ENCODE measurements around the gene ROCK2.

ROCK2 gene

GRCh38 chr2:11280713-11281112, 63.7 kb downstream of the ROCK2 start:
- TF ChIP-seq, protein P1, sequence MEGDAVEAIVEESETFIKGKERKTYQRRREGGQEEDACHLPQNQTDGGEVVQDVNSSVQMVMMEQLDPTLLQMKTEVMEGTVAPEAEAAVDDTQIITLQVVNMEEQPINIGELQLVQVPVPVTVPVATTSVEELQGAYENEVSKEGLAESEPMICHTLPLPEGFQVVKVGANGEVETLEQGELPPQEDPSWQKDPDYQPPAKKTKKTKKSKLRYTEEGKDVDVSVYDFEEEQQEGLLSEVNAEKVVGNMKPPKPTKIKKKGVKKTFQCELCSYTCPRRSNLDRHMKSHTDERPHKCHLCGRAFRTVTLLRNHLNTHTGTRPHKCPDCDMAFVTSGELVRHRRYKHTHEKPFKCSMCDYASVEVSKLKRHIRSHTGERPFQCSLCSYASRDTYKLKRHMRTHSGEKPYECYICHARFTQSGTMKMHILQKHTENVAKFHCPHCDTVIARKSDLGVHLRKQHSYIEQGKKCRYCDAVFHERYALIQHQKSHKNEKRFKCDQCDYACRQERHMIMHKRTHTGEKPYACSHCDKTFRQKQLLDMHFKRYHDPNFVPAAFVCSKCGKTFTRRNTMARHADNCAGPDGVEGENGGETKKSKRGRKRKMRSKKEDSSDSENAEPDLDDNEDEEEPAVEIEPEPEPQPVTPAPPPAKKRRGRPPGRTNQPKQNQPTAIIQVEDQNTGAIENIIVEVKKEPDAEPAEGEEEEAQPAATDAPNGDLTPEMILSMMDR (conservative IDR thresholded peaks at IDR 0.05; ENCODE audit: low read length): no peak
- no peak for DNase-seq (ENCODE audit: low read depth)
- no peak overlapping the region for H3K4me3 ChIP-seq (ENCODE audit: low read length)

DNA sequence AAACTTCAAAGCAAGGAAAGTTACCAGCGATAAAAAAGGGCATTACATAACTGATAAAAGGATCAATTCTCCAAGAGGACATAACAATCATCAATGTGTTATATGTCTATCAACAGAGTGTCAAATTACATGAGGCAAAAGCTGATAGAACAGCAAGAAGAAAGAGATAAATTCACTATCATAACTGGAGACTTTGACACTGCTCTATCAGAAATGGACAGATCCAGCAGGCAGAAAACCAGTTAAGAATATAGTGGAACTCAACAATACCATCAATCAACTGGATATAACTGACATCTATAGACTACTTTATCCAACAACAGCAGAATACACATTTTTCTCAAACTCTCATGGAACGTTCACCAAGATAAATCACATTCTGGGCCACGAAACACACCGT, 65.0 kb downstream of the ROCK2 start:
- no peak overlapping the region for H3K4me3 ChIP-seq (ENCODE audit: low read length)
- no peak for DNase-seq (ENCODE audit: low read depth)

GRCh38 chr2:11278219-11278618, 66.2 kb downstream of the ROCK2 start:
- H3K4me3 ChIP-seq (ENCODE audit: low read length): no peak overlapping the region
- TF ChIP-seq, protein P1 (conservative IDR thresholded peaks at IDR 0.05; ENCODE audit: low read length): no peak

More for the DNA sequence above, 65.0 kb downstream of the ROCK2 start:
- TF ChIP-seq, protein P1 (conservative IDR thresholded peaks at IDR 0.05; ENCODE audit: low read length): no peak

GRCh38 chr2:11275910-11276309, 68.5 kb downstream of the ROCK2 start:
- DNase-seq (ENCODE audit: low read depth): no peak
- TF ChIP-seq, protein P1 (conservative IDR thresholded peaks at IDR 0.05; ENCODE audit: low read length): no peak
- no peak overlapping the region for H3K4me3 ChIP-seq (ENCODE audit: low read length)

More at GRCh38 chr2:11278219-11278618, 66.2 kb downstream of the ROCK2 start:
- DNase-seq (ENCODE audit: low read depth): no peak

DNA sequence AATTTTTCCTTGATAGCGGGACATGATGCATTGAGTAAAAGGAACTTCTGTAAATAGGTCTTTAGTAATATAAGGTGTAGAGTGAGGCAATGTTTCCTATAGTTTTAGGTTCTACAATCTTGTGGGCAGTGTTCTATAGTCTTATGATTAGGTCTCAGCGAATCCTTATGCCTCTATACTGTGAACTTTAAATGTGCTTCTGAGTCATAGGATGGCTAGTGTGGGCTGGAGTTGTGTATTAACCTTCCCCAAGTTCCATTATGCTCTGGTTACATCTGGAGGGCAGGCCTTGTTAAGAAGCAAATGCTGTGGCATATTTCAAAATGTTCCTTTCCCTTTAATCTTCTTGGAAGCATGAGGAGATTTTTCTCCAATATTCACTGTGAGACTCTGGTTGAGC, 73.5 kb downstream of the ROCK2 start:
- TF ChIP-seq, protein P1 (conservative IDR thresholded peaks at IDR 0.05; ENCODE audit: low read length): no peak
- DNase-seq (ENCODE audit: low read depth): peak; percentile 53
- H3K4me3 ChIP-seq (ENCODE audit: low read length): no peak overlapping the region

DNA sequence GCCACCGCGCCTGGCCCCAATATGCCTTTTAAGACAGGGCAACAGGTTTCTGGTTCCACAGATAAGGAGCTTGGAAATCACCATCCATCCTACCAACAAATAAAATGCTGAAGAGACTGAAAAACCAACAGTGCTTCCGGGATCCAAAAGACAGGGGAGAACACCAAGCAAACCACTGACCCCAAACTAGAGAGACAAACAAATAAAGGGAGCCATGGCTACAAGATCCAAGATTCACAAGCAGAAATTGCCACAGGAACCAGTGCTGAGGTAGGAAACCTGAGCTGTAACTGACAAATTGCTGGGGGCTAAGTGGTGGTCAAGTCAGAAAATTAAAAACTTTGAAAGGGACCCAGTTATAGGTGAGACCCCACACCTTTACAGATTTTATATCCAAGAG, 76.5 kb downstream of the ROCK2 start:
- no peak for DNase-seq (ENCODE audit: low read depth)
- TF ChIP-seq, protein P1 (conservative IDR thresholded peaks at IDR 0.05; ENCODE audit: low read length): no peak
- H3K4me3 ChIP-seq (ENCODE audit: low read length): no peak overlapping the region

DNA sequence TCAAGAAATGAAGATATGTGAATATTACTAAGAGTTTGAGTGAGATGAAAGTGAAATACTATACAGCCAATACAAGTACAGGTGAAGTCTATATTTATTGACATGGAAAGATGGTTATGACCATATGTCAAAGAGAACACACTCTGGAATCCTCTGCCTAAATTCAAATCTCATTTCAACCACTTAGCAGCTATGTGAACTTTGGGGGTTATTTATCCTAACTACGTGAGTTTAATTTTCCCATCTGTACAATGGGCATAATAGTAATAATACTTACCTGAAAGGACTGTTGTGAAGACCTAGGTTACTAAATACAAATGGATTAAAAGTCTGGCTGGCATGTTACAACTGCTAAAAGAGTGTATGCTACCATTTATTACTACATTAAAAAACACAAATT, 79.6 kb downstream of the ROCK2 start:
- no peak for DNase-seq (ENCODE audit: low read depth)
- TF ChIP-seq, protein P1 (conservative IDR thresholded peaks at IDR 0.05; ENCODE audit: low read length): no peak
- no peak overlapping the region for H3K4me3 ChIP-seq (ENCODE audit: low read length)

Measured in AG10803 (cell line).